ENCODE data around the gene KDM3B.
"Not testable (repeated sequence)": the region's sequence is repeated elsewhere in the genome, so short reads cannot be mapped to it uniquely, and the experiment has no call there.

Gene KDM3B

GRCh38 chr5:138466900-138467710 is 114.6 kb downstream of the KDM3B start:
- peak; percentile 67 for DNase-seq (ENCODE audit: low read depth, low spot score)

GRCh38 chr5:138467711-138468132 is 115.2 kb downstream of the KDM3B start:
- peak; percentile 57 for DNase-seq (ENCODE audit: low read depth, low spot score)

- peak; percentile 62 for DNase-seq (ENCODE audit: low read depth, low spot score)
These were observed 115.9 kb downstream of the KDM3B start for GRCh38 chr5:138468133-138468965.

- peak; percentile 83 for DNase-seq (ENCODE audit: low read depth, low spot score)
These were observed 116.6 kb downstream of the KDM3B start for GRCh38 chr5:138468966-138469539.

GRCh38 chr5:138469540-138470321 is 117.2 kb downstream of the KDM3B start:
- peak; percentile 95 for DNase-seq (ENCODE audit: low read depth, low spot score)

- DNase-seq (ENCODE audit: low read depth, low spot score) = no peak
These were observed 118.0 kb downstream of the KDM3B start for GRCh38 chr5:138470322-138471051.

GRCh38 chr5:138471052-138471361 is 118.5 kb downstream of the KDM3B start:
- DNase-seq (ENCODE audit: low read depth, low spot score) = no peak

GRCh38 chr5:138472353-138472752 is 119.9 kb downstream of the KDM3B start:
- no peak for DNase-seq (ENCODE audit: low read depth, low spot score)

GRCh38 chr5:138473151-138473550 is 120.7 kb downstream of the KDM3B start:
- not testable (repeated sequence) for DNase-seq (ENCODE audit: low read depth, low spot score)

- DNase-seq (ENCODE audit: low read depth, low spot score) = no peak
These were observed 124.4 kb downstream of the KDM3B start for GRCh38 chr5:138476918-138477317.

- DNase-seq (ENCODE audit: low read depth, low spot score) = no peak
These were observed 130.2 kb downstream of the KDM3B start for GRCh38 chr5:138482638-138483037.

All from astrocyte of the hippocampus (primary cell).